Stimulated activated CD8-positive, alpha-beta memory T cell treated with anti-CD3 and anti-CD28 coated beads, Interleukin-15, amount 100 ng/mL, for 1 hour (primary cell): ENCODE measurements around the gene DNAJB6.

Source experiments
- DNase-seq: peaks from one replicate; pipeline ENCODE4 v3.0.0-alpha.2; 2020; ENCODE audit warnings: low read depth

Gene DNAJB6

GRCh38 chr7:157397036-157397720 lies 60.4 kb downstream of the DNAJB6 start:
- DNase-seq: no peak

- DNase-seq: no peak
These were observed 61.2 kb downstream of the DNAJB6 start for GRCh38 chr7:157397731-157398691.

- DNase-seq: no peak
These were observed 62.4 kb downstream of the DNAJB6 start for GRCh38 chr7:157399086-157399687.

- no peak for DNase-seq
These were observed 63.5 kb downstream of the DNAJB6 start for GRCh38 chr7:157400171-157400860.

- no peak for DNase-seq
These were observed 65.0 kb downstream of the DNAJB6 start for GRCh38 chr7:157401567-157402387.

- no peak for DNase-seq
These were observed 65.5 kb downstream of the DNAJB6 start for GRCh38 chr7:157402388-157402703.

- DNase-seq: no peak
These were observed 66.2 kb downstream of the DNAJB6 start for GRCh38 chr7:157402911-157403534.

- no peak for DNase-seq
These were observed 67.0 kb downstream of the DNAJB6 start for GRCh38 chr7:157403646-157404401.

GRCh38 chr7:157404845-157405481 lies 68.2 kb downstream of the DNAJB6 start:
- no peak for DNase-seq

GRCh38 chr7:157405501-157405900 lies 68.7 kb downstream of the DNAJB6 start:
- no peak for DNase-seq

- no peak for DNase-seq
These were observed 69.4 kb downstream of the DNAJB6 start for GRCh38 chr7:157405914-157406810.

- no peak for DNase-seq
These were observed 70.2 kb downstream of the DNAJB6 start for GRCh38 chr7:157406971-157407370.

GRCh38 chr7:157407512-157408257 lies 70.9 kb downstream of the DNAJB6 start:
- DNase-seq: no peak

GRCh38 chr7:157408258-157409101 lies 71.7 kb downstream of the DNAJB6 start:
- no peak for DNase-seq

- no peak for DNase-seq
These were observed 72.4 kb downstream of the DNAJB6 start for GRCh38 chr7:157409149-157409752.
